Measurements from ENCODE around the gene DCAF17. TPM values are rescaled to one million over a fixed set of nuclear protein-coding genes. Genes with fewer than 3 reads are reported as not detected.

The DCAF17 gene
- total RNA-seq, 3 donors from 2014 or later (not counting 1 experiment from before 2014, with no cell fraction given) = 20.0 to 33.8 (median 30.7) TPM

- ATAC-seq (peak; percentile 68 to 86 (median 70)), DNase-seq (no peak)
- Mint-ChIP-seq H3K27me3 (ENCODE audit: low read depth in 2 of 2) (no peaks in the 10 kb centered on the region), H3K4me1 (peaks cover 51 to 63% of the 10 kb centered on the region in 2 donors), H3K36me3 (no peaks in the 10 kb centered on the region), H3K27ac (peak overlapping the region; percentile 84 to 89), H3K4me3 (peak overlapping the region; percentile 67), H3K9me3 (no peaks in the 10 kb centered on the region)
- WGBS (ENCODE audit: insufficient coverage) = no CpG with 5 or more reads among the region's 1 CpG
- H3K36me3 ChIP-seq (ENCODE audit: control insufficient read depth, insufficient read depth, low read length) = peaks cover 17% of the 10 kb centered on the region
- intact Hi-C loops (cut with micrococcal nuclease) = no loop called here
- H3K27me3 ChIP-seq (ENCODE audit: control insufficient read depth, insufficient read depth, low read length) = no peaks in the 10 kb centered on the region
- peaks cover 6% of the 10 kb centered on the region for H3K4me1 ChIP-seq (ENCODE audit: control insufficient read depth, insufficient read depth, low read length)
- no peak overlapping the region for H3K4me3 ChIP-seq (ENCODE audit: low read length)
- TF ChIP-seq, protein P1, sequence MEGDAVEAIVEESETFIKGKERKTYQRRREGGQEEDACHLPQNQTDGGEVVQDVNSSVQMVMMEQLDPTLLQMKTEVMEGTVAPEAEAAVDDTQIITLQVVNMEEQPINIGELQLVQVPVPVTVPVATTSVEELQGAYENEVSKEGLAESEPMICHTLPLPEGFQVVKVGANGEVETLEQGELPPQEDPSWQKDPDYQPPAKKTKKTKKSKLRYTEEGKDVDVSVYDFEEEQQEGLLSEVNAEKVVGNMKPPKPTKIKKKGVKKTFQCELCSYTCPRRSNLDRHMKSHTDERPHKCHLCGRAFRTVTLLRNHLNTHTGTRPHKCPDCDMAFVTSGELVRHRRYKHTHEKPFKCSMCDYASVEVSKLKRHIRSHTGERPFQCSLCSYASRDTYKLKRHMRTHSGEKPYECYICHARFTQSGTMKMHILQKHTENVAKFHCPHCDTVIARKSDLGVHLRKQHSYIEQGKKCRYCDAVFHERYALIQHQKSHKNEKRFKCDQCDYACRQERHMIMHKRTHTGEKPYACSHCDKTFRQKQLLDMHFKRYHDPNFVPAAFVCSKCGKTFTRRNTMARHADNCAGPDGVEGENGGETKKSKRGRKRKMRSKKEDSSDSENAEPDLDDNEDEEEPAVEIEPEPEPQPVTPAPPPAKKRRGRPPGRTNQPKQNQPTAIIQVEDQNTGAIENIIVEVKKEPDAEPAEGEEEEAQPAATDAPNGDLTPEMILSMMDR (IDR thresholded peaks at IDR 0.05) = no peak
- H3K9me3 ChIP-seq (ENCODE audit: control insufficient read depth, insufficient read depth, low read length) = no peaks in the 10 kb centered on the region
- H3K27ac ChIP-seq (ENCODE audit: low read length) = peak overlapping the region; percentile 58
Observed at GRCh38 chr2:171480908-171481307, 46.9 kb downstream of the DCAF17 start.

GRCh38 chr2:171482308-171482707 is 48.3 kb downstream of the DCAF17 start:
- peaks cover 60 to 72% of the 10 kb centered on the region in 2 donors for H3K4me1 Mint-ChIP-seq
- Histone ChIP-seq H3K27me3 (ENCODE audit: control insufficient read depth, insufficient read depth, low read length) (no peaks in the 10 kb centered on the region), H3K27ac (ENCODE audit: low read length) (no peak overlapping the region), H3K36me3 (ENCODE audit: control insufficient read depth, insufficient read depth, low read length) (peaks cover 9% of the 10 kb centered on the region), H3K9me3 (ENCODE audit: control insufficient read depth, insufficient read depth, low read length) (no peaks in the 10 kb centered on the region), H3K4me3 (ENCODE audit: low read length) (no peak overlapping the region), H3K4me1 (ENCODE audit: control insufficient read depth, insufficient read depth, low read length) (peaks cover 11% of the 10 kb centered on the region)
- TF ChIP-seq, protein P1 (IDR thresholded peaks at IDR 0.05) = no peak
- H3K36me3 Mint-ChIP-seq = no peaks in the 10 kb centered on the region
- peak overlapping the region; percentile 84 to 89 for H3K27ac Mint-ChIP-seq
- intact Hi-C loops (cut with micrococcal nuclease) = no loop called here
- DNase-seq (no peak), ATAC-seq (no peak)
- no peaks in the 10 kb centered on the region for H3K27me3 Mint-ChIP-seq (ENCODE audit: low read depth in 2 of 2)
- peak overlapping the region; percentile 51 for H3K4me3 Mint-ChIP-seq
- no peaks in the 10 kb centered on the region for H3K9me3 Mint-ChIP-seq

- H3K9me3 Mint-ChIP-seq = no peaks in the 10 kb centered on the region
- intact Hi-C loops (cut with micrococcal nuclease) = no loop called here
- no peaks in the 10 kb centered on the region for H3K36me3 Mint-ChIP-seq
- no peak for DNase-seq
- H3K27me3 Mint-ChIP-seq (ENCODE audit: low read depth in 2 of 2) = no peaks in the 10 kb centered on the region
- TF ChIP-seq, protein P1 (IDR thresholded peaks at IDR 0.05) = no peak
- H3K4me1 Mint-ChIP-seq = peaks cover 60 to 74% of the 10 kb centered on the region in 2 donors
- H3K27ac Mint-ChIP-seq = peak overlapping the region; percentile 84 to 89
- WGBS (ENCODE audit: insufficient coverage) = 91% methylated on average over 3 of the region's 3 CpGs
- H3K4me3 Mint-ChIP-seq = peak overlapping the region; percentile 51
- H3K9me3 ChIP-seq (ENCODE audit: control insufficient read depth, insufficient read depth, low read length) = no peaks in the 10 kb centered on the region
- H3K36me3 ChIP-seq (ENCODE audit: control insufficient read depth, insufficient read depth, low read length) = peaks cover 9% of the 10 kb centered on the region
- no peak overlapping the region for H3K4me3 ChIP-seq (ENCODE audit: low read length)
- H3K27me3 ChIP-seq (ENCODE audit: control insufficient read depth, insufficient read depth, low read length) = no peaks in the 10 kb centered on the region
- peaks cover 11% of the 10 kb centered on the region for H3K4me1 ChIP-seq (ENCODE audit: control insufficient read depth, insufficient read depth, low read length)
- ATAC-seq = no peak
- H3K27ac ChIP-seq (ENCODE audit: low read length) = no peak overlapping the region
Observed at GRCh38 chr2:171482877-171483276, 48.9 kb downstream of the DCAF17 start.

- peaks cover 65 to 79% of the 10 kb centered on the region in 2 donors for H3K4me1 Mint-ChIP-seq
- H3K27me3 Mint-ChIP-seq (ENCODE audit: low read depth in 2 of 2) = no peaks in the 10 kb centered on the region
- no peaks in the 10 kb centered on the region for H3K9me3 Mint-ChIP-seq
Observed at GRCh38 chr2:171483793-171484192, 49.8 kb downstream of the DCAF17 start.

More at GRCh38 chr2:171483793-171484192, 49.8 kb downstream of the DCAF17 start:
- H3K27me3 ChIP-seq (ENCODE audit: control insufficient read depth, insufficient read depth, low read length) = no peaks in the 10 kb centered on the region
- H3K9me3 ChIP-seq (ENCODE audit: control insufficient read depth, insufficient read depth, low read length) = no peaks in the 10 kb centered on the region
- intact Hi-C loops (cut with micrococcal nuclease) = no loop called here
- peak overlapping the region in 1 of 2 donors; percentile 72 for H3K27ac Mint-ChIP-seq
- no peak overlapping the region for H3K4me3 Mint-ChIP-seq
- H3K4me1 ChIP-seq (ENCODE audit: control insufficient read depth, insufficient read depth, low read length) = peaks cover 11% of the 10 kb centered on the region
- no peak overlapping the region for H3K4me3 ChIP-seq (ENCODE audit: low read length)
- WGBS (ENCODE audit: insufficient coverage) = no CpG with 5 or more reads among the region's 2 CpGs
- ATAC-seq (no peak), DNase-seq (no peak)
- no peaks in the 10 kb centered on the region for H3K36me3 Mint-ChIP-seq
- H3K27ac ChIP-seq (ENCODE audit: low read length) = no peak overlapping the region
- H3K36me3 ChIP-seq (ENCODE audit: control insufficient read depth, insufficient read depth, low read length) = peaks cover 9% of the 10 kb centered on the region
- TF ChIP-seq, protein P1 (IDR thresholded peaks at IDR 0.05) = no peak
